NCI-H510A treated with DMSO at 0.1 percent for 48 hours (cell line): ENCODE data around the gene PLCL1.

Experiments
- DNase-seq: peaks from one replicate; lab custom pipeline; 2025; lab: John Stamatoyannopoulos, UW

Gene PLCL1

GRCh38 chr2:197888321-197888720 lies 83.9 kb downstream of the PLCL1 start:
- DNase-seq, result no peak

DNA sequence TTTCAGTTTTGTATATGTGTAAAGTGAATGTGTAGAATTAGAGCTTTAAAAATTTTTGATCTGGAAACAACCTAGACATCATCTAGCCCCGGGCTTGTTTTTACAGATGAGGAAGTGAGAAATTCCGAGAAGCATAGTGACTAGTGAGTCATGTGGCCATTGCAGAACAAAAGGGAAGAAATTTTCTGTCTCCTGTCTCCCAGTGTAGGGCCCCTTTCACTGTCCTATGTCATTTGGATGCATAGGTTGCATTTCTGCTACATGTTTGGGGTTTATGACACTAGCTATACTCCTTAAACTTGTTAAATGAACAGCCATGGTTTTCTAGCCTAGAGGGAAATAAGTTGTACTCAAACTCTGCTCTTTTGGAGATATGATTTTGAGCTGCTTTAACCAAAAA lies 84.6 kb downstream of the PLCL1 start:
- no peak for DNase-seq

GRCh38 chr2:197890168-197890567 lies 85.8 kb downstream of the PLCL1 start:
- DNase-seq, result peak; percentile 12

GRCh38 chr2:197891897-197892442 lies 87.6 kb downstream of the PLCL1 start:
- peak; percentile 13 for DNase-seq

DNA sequence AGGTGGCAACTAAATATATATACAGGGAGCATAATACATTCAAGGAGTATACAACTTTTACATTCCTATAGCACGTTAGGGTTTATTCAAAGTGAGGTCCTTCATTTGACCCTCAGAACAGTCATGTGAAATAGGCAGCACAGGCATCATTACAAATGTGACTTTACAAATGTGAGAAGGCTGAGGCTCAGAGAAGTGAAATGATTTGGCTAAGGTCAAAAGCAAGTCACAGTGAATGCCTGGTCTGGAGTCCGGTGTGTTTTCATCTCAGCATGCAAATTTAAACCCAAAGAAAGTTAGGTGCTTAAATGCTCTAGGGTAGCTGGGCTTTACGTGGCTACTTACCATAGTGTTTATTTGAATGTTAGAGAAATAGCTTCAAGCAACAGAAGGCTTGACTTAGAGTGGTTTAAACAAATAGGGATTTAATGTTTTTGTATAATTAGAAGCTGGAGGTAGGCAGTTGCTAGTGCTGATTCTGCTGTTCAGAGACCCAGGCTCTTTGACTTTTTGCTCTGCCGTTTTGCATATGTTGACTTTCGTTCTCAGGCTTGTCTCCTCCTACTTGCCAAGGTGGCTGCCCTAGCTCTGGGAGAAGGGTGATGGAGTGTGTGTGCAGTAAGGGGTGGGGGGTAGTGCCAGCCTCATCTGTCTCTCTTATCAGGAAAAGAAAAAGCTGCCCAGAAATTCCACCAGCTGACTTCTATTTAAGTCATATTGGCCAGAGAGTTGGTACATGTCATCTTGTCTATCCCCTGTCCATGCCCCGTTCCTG lies 89.2 kb downstream of the PLCL1 start:
- DNase-seq, result peak; percentile 58

GRCh38 chr2:197894751-197895274 lies 90.4 kb downstream of the PLCL1 start:
- no peak for DNase-seq

DNA sequence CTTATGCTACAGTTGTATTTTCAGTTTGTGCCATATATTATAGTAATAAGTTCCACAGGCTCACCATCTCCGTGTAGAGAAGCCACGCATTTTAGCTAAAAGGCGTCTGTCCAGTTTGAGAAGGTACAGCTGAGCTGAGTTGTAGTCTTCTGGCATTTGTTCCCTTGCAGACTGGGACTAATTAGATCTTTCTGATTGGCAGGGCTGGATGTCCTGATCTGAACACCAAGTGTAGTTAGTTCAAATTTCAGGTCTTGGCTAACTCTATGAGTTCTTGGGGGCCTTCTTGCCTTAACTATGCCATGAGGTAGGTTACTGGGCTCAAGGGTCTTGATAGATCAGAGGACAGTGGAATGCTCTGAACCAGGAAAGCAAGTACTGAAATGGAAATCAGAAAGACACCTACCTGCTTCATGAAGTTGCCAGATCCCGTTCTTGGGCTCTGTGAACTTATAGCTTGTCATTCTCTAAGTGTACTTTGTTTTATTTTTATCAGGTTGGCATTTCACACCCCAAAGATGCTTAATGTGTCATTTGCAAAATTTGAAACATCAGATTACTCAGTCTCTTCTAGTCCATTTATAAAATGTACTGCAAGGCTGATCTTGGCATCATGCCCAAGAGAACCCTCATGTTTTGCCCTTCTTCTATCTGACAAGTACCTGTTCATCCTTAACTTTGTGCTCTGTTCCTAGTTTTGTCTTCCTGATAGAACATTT lies 93.7 kb downstream of the PLCL1 start:
- DNase-seq, result no peak

- no peak for DNase-seq
Measured at GRCh38 chr2:197904446-197904845, 100.1 kb downstream of the PLCL1 start.

DNA sequence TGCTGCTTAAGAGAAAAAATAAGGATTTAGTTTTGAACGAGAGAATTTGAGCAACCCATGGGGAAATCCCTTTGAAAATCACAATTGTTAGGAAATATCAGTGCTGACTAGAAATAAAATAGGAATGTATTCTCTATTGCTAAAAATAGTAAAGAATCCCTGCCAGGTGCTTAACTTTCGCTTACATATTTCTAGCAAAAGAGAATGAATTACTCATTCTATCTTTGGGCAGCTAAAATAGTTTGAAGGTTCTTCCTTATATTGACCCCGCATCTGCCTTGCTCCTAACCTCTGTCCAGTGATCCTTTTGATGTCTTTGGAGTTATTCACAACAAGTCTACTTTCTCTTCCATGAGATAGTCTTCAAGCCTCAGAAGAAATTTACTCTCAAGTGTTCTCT lies 103.8 kb downstream of the PLCL1 start:
- DNase-seq, result no peak

DNA sequence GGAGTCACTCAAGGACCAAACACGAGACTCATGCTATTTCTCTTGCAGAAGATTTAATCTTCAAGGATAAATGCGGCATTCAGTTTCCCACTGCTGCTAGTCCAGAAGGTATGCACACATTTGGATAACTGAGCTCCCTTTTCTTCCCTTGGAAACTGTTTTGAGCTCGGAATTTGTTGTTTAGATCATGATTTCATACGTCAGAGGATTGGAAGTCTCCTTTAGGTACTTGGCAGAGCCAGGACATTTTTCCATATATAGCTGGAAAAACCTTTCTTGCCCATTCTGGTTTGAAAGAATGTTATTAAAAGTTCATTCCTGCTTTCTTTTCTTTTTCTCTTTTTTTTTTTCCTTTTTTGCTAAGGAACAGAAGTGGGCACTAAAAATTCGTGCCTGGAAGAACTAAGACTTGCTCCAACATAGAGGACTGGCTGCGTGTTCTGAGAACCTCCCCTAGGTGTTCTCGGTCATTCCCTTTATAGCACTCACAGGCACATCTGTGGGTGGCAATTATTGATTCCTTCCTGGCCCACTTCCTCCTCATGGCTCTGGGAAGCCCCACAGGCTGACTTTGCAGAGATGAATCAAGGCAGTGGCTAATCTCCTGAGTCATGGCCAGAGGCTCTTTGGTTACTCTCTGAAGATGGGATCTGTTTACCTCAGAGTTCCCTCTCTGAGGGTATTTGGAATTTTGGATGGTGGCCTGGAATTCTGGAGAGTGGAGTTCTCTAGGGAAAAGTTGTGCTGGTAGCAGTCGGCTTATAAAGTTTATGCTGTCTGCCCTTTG lies 104.8 kb downstream of the PLCL1 start:
- no peak for DNase-seq

DNA sequence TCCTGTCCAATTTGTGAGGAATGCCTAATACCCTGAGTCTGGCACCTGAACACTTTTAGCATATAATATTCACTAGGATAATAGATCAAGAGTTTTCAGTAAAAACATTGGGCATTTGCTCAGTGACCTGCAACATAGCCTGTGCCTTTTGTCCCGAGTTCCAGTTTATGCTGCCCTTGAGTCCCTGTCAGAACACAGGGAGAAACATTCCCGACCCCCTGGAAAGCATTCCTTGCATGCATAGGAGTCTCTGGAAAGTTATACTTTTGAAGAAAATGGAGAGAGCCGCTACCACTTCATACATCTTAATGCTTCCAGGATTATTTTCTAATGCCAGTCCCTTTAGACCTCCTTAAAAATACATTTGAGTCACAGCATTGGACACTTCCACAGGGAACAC lies 107.3 kb downstream of the PLCL1 start:
- no peak for DNase-seq

DNA sequence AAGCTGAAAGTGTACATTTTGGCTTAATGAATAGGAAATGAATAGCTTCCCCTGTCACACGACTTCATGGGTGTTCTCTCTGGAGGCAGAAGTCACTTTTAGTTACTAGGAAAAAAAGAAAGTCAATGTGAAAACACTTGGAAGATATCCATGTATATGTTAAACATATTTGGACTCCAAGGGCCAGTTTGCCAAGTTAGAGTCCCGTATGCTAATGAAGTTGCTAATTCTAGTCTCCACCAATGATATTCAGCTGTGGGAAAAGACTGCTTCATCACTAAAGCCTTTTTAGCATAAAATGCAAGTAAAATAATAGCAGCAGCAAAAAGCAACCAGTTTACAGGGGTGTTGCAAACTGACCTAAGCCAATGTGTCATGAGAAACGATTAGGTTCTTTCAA lies 108.7 kb downstream of the PLCL1 start:
- DNase-seq, result no peak

DNA sequence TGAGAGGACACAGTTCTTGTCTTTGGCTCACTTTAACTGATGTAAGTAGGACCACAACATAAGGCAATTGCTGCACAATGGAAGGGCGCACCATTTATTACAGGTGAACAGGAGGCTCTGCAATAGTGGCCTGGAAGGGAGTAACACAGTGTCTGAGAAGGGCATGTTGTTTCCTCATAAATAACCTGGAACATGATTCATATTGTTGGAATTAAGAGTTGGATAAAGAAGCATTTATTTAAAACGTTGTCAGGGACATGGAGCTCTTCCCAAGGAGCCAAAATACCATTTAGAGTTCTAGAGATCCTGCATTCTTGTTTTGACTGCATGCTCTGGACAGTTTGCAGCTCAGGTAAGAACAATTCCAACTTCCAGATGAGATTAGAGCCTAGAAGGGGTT lies 110.4 kb downstream of the PLCL1 start:
- DNase-seq, result no peak

GRCh38 chr2:197915548-197916265 lies 111.3 kb downstream of the PLCL1 start:
- DNase-seq, result no peak

DNA sequence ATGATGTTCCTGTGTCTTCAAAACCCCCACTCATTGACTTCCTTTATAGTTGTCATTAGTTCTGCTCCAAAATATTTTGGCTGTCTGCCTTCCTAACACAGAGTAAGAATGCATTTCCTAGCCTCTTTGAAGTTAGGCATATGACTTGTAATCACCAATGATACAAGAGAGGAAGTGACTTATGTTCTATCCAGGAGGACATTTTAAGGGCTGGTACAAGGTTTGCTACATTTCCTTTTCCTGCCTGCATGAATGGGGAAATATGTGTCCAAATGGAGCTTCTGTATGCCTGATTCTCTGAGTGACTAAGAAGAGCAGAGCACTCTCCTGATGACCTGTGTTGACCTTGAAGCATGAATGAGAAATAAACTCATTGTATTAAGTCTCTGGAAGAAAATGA lies 115.1 kb downstream of the PLCL1 start:
- DNase-seq, result no peak

DNA sequence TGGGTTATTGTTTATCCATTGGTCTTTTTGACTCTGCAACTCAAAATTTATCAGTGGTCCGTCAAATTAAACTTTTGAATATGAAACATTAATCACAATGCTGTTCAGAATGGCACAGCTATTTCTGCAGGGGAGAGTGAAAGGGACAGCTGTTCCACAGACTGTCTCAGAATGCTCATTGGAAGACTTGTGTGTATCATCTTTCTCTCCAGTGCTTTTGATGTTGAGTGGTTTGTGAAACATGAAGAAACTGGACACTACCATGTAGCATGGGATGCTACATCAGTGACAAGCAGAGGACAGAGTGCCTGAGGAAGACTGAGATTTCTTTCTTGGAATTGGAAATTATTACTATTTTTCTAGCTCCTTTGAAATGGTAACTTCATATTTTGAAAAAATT lies 115.7 kb downstream of the PLCL1 start:
- DNase-seq, result no peak

GRCh38 chr2:197920592-197921201 lies 116.3 kb downstream of the PLCL1 start:
- no peak for DNase-seq

GRCh38 chr2:197924483-197924882 lies 120.1 kb downstream of the PLCL1 start:
- DNase-seq, result no peak

DNA sequence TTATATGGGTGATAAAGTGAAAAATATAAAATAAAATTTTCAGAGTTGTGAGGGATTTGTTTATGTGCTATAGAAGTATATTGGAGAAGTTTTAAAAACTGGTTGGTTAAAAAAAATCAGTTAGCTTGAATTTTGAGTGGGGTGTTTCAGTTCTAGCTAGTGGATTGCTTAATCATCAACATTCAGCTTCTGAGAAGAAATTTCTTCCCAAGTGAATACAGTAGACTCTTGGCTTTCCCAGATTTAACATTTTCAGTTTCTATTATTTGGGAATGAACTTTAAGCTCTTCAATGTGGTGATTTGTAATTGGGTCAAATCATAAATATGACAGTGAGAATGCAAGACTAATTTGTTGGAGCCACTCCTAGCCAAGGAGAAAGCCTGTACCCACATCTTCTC lies 120.8 kb downstream of the PLCL1 start:
- no peak for DNase-seq

- no peak for DNase-seq
Measured at GRCh38 chr2:197925976-197926375, 121.6 kb downstream of the PLCL1 start.

- no peak for DNase-seq
Measured at GRCh38 chr2:197926673-197927072, 122.3 kb downstream of the PLCL1 start.
